Hepatocyte (in vitro differentiated cells): ENCODE measurements around the gene CHST14.

Experiments used
- CTCF ChIP-seq: fragments of 200-600 bp; sonication (generic); IDR thresholded peaks from 2 replicates; pipeline ENCODE4 v1.5.1; 2016; ENCODE audit warnings: antibody characterized with exemption, mild to moderate bottlenecking; ENCODE audit not compliant: poor library complexity
- EZH2 ChIP-seq: fragments of 200-600 bp; sonication (generic); IDR thresholded peaks from 2 replicates; pipeline ENCODE4 v1.6.1; 2016; ENCODE audit warnings: antibody characterized with exemption, mild to moderate bottlenecking, borderline replicate concordance
- EZH2phosphoT487 ChIP-seq: fragments of 200-600 bp; sonication (generic); IDR thresholded peaks from one replicate; pipeline ENCODE4 v1.6.1; 2018; ENCODE audit warnings: antibody characterized with exemption, mild to moderate bottlenecking, low read depth, moderate library complexity; ENCODE audit not compliant: unreplicated experiment, severe bottlenecking

DNA sequence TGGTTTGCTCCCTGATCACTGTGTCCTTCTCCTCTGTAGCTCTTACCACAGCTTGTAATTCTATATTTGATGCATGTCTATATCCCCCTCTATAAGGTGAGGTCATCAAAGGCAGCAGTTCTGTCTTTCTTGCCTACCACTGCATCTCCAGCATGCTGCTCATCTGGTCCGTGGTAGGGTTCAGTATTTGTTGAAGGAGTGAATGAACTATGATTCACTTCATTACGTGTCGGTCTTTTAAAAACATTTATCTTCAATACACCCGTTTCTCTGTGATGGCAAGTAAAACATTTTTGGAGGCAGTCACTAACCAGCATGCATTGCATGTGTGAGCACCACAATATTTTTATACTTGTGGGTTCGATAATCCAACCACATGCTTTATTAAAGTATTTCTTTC is 27.6 kb downstream of the CHST14 start:
- TF ChIP-seq CTCF (no peak), EZH2 (no peak), EZH2phosphoT487 (no peak)
